Heart right ventricle (tissue), 16 donors: ENCODE results near the gene NUP133. TPM values are rescaled to one million over a fixed set of nuclear protein-coding genes. Genes with fewer than 3 reads are reported as not detected.
A peak's percentile ranks its signal among the peaks of the same experiment; 100 is the strongest.

Experiments used
- ATAC-seq, 8 donors: fragments of 200-7000 bp; cut with Tn5 transposase; one replicate each; pipeline ENCODE4 v1.9.1; 2020; ENCODE audit warnings: mild to moderate bottlenecking in 8 of 8, moderate library complexity in 8 of 8, moderate number of reproducible peaks in 1 of 8
- DNase-seq, 2 donors: peaks; one replicate each; pipeline ENCODE4 v3.0.0-alpha.2; 2020
- H3K27ac ChIP-seq, 10 donors: fragments of 200-600 bp; sonication (generic) in 2 of 10; one replicate each; pipeline versions ENCODE4 v1.5.0 to v1.8.0; 2020 to 2022; ENCODE audit warnings: mild to moderate bottlenecking in 3 of 10
- H3K27me3 ChIP-seq, 7 donors: fragments of 200-600 bp; one replicate each; pipeline ENCODE4 v1.8.0; 2021 to 2022; ENCODE audit warnings: mild to moderate bottlenecking in 2 of 7
- H3K36me3 ChIP-seq, 9 donors: fragments of 200-600 bp; sonication (generic) in 1 of 9; one replicate each; pipeline versions ENCODE4 v1.5.0 to v1.8.0; 2020 to 2022; ENCODE audit warnings: mild to moderate bottlenecking in 2 of 9
- H3K4me1 ChIP-seq, 9 donors: fragments of 200-600 bp; sonication (generic) in 1 of 9; one replicate each; pipeline versions ENCODE4 v1.5.0 to v1.8.0; 2020 to 2022; ENCODE audit warnings: mild to moderate bottlenecking in 4 of 9
- H3K4me3 ChIP-seq, 10 donors: fragments of 200-600 bp; sonication (generic) in 2 of 10; one replicate each; pipeline versions ENCODE4 v1.5.0 to v1.8.0; 2020 to 2022; ENCODE audit warnings: mild to moderate bottlenecking in 7 of 10, moderate library complexity in 2 of 10
- H3K9me3 ChIP-seq, 11 donors: fragments of 200-600 bp in 10 of 11; sonication (generic) in 2 of 11; one replicate each; pipeline versions ENCODE4 v1.5.0 to v1.8.0; 2013 to 2022; ENCODE audit warnings: mild to moderate bottlenecking in 2 of 11, control low read depth in 1 of 11, moderate library complexity in 1 of 11
- CTCF ChIP-seq, 9 donors: fragments of 200-600 bp; sonication (generic) in 2 of 9; IDR thresholded peaks; one replicate each; pipeline versions ENCODE4 v1.5.0 to v1.8.0; 2021 to 2022; ENCODE audit warnings: antibody characterized with exemption in 9 of 9, mild to moderate bottlenecking in 5 of 9, moderate library complexity in 1 of 9
- WGBS, 2 donors: extraction: QIAGEN DNeasy Blood & Tissue Kit; methylation state at CpG; one replicate each; pipeline ENCODE4 v1.1.7; 2013; ENCODE audit warnings: inconsistent platforms in 1 of 2; 5-methylcytosine and 5-hydroxymethylcytosine counted together
- intact Hi-C, 10 donors: fragments of 100-400 bp; cut with DNase I; formaldehyde crosslinking; loops; one replicate each; pipeline versions ENCODE4 v1.11.1 to v1.14.2; 2022
- polyA plus RNA-seq, 2 donors: library from polyadenylated mRNA; stranded (reverse); fragments of 200-250 nt; gene quantifications; one replicate each; pipeline ENCODE4 v1.2.3, GENCODE V29; 2013
- total RNA-seq, 10 donors: library from RNA; stranded (reverse); fragmentation: NEBNext Ultra II Directional in 3 of 10; extraction: Animal tissue kit (Norgen Biotek cat#: 25700) in 3 of 10; gene quantifications; one replicate each; pipeline versions ENCODE4 v1.2.1 to v1.2.4, GENCODE V29; 2021 to 2023
- donor health status: Arrhythmogenic right ventricular cardiomyopathy.
- donor health status: ischemic (EF 13 %, LVEDD 7.1; RV severe dilation, severe dysfunction).
- donor health status: healthy with polysubstance abuse.
- donor health status: DM: no; HTN: yes; CAD: no.
- donor health status: DM: no; HTN: no; CAD: no.
- donor health status: ischemic (EF 25% LVEDD 6.9; RV normal size, moderate dysfunction).
- donor health status: ischemic (EF 25% LVEDD 5.7; RV mildly dilated, moderate dysfunction).
- donor health status: healthy.
- donor health status: DM: yes; HTN: yes; CAD: no.
- donor health status: Ischemic cardiomyopathy.
- donor health status: ischemic (EF 35%, LVEDD 5.7; RV mildly dilated, moderate dysfunction).
- donor health status: nonischemic (EF 11% LVEDD 7.7; RV severe dilation, severe dysfunction).
- donor health status: DM: yes; HTN: yes; CAD: no.
- donor health status: PGD.
- donor health status: ischemic (EF 29% LVEDD 5.4; RV normal size, mild dysfunction).
- donor health status: nonischemic (EF 23%, LVEDD 6.1; RV moderate dilation, normal function).

Gene NUP133
- total and polyA plus RNA-seq, 12 donors = 9.3 to 36.3 (median 31.3) TPM

GRCh38 chr1:229461032-229461668 lies 47.0 kb downstream of the NUP133 start:
- WGBS, 2 donors = 72 to 82% methylated on average over 7 of the region's 7 CpGs
- DNase-seq = peak; percentile 51 to 57
- H3K27ac ChIP-seq = peak overlapping the region in 7 of 10 donors; percentile 13 to 73 (median 67)
- peak; percentile 77 to 96 (median 94) for ATAC-seq
- no peak for TF ChIP-seq CTCF (IDR thresholded peaks at IDR 0.05)
- H3K4me1 ChIP-seq = peaks cover 0 to 6% (median 0%) of the 10 kb centered on the region in 9 donors
- H3K36me3 ChIP-seq = peaks cover 0 to 100% (median 43%) of the 10 kb centered on the region in 9 donors
- intact Hi-C loops = loop anchor here in 3 of 10 donors (5.0 to 10.0 kb wide), 2 partner anchors 86 to 89 kb away; no protein-coding TSS in a partner anchor
- H3K9me3 ChIP-seq = no peaks in the 10 kb centered on the region
- H3K4me3 ChIP-seq = no peak overlapping the region
- H3K27me3 ChIP-seq = no peaks in the 10 kb centered on the region

GRCh38 chr1:229459815-229460214 lies 48.3 kb downstream of the NUP133 start:
- WGBS, 2 donors = 99% methylated on average over 3 of the region's 3 CpGs
- Histone ChIP-seq H3K27me3 (no peaks in the 10 kb centered on the region), H3K4me1 (peaks cover 0 to 6% (median 0%) of the 10 kb centered on the region in 9 donors), H3K27ac (no peak overlapping the region), H3K4me3 (no peak overlapping the region), H3K9me3 (no peaks in the 10 kb centered on the region), H3K36me3 (peaks cover 0 to 100% (median 32%) of the 10 kb centered on the region in 9 donors)
- TF ChIP-seq CTCF (IDR thresholded peaks at IDR 0.05) = no peak
- intact Hi-C loops = loop anchor here in 3 of 10 donors (5.0 to 10.0 kb wide), 2 partner anchors 85 to 88 kb away; no protein-coding TSS in a partner anchor
- DNase-seq (no peak), ATAC-seq (no peak)

GRCh38 chr1:229457436-229457835 lies 50.7 kb downstream of the NUP133 start:
- Histone ChIP-seq H3K4me1 (peaks cover 0 to 6% (median 0%) of the 10 kb centered on the region in 9 donors), H3K9me3 (no peaks in the 10 kb centered on the region), H3K4me3 (no peak overlapping the region), H3K27ac (no peak overlapping the region), H3K36me3 (peaks cover 0 to 99% (median 15%) of the 10 kb centered on the region in 9 donors), H3K27me3 (no peaks in the 10 kb centered on the region)
- DNase-seq (no peak), ATAC-seq (no peak)
- 90 to 91% methylated on average over 4 of the region's 4 CpGs for WGBS, 2 donors
- intact Hi-C loops = loop anchor here in 1 of 10 donors (1.0 kb wide), 1 partner anchor 28 kb away; no protein-coding TSS in a partner anchor
- no peak for TF ChIP-seq CTCF (IDR thresholded peaks at IDR 0.05)

GRCh38 chr1:229456016-229456415 lies 52.1 kb downstream of the NUP133 start:
- H3K27me3 ChIP-seq = no peaks in the 10 kb centered on the region
- H3K4me3 ChIP-seq = no peak overlapping the region
- ATAC-seq (no peak), DNase-seq (no peak)
- WGBS, 2 donors = 77 to 84% methylated on average over 3 of the region's 3 CpGs
- TF ChIP-seq CTCF (IDR thresholded peaks at IDR 0.05) = no peak
- H3K36me3 ChIP-seq = peaks cover 0 to 99% (median 20%) of the 10 kb centered on the region in 9 donors
- H3K27ac ChIP-seq = no peak overlapping the region
- intact Hi-C loops = no loop called here
- no peaks in the 10 kb centered on the region for H3K9me3 ChIP-seq
- no peaks in the 10 kb centered on the region for H3K4me1 ChIP-seq
